Spinal cord (tissue), 10 donors: ENCODE data around the gene TMBIM1. TPM values are rescaled to one million over a fixed set of nuclear protein-coding genes. Genes with fewer than 3 reads are reported as not detected.

Experiments
- DNase-seq, 6 donors: peaks; one replicate each; pipeline versions ENCODE4 v3.0.0 to v3.0.0-alpha.2; 2013 to 2015; ENCODE audit warnings: low spot score in 6 of 6, low read depth in 4 of 6
- H3K27ac ChIP-seq: one replicate; pipeline ENCODE4 v1.5.1; 2013; ENCODE audit warnings: low read depth, low read length, control low read depth
- H3K27me3 ChIP-seq: one replicate; pipeline ENCODE4 v1.6.1; 2013; ENCODE audit warnings: low read length; ENCODE audit not compliant: control insufficient read depth, insufficient read depth
- H3K36me3 ChIP-seq: one replicate; pipeline ENCODE4 v1.6.1; 2013; ENCODE audit warnings: low read length; ENCODE audit not compliant: control insufficient read depth, insufficient read depth
- H3K4me1 ChIP-seq: one replicate; pipeline ENCODE4 v1.6.1; 2013; ENCODE audit warnings: low read length; ENCODE audit not compliant: control insufficient read depth, insufficient read depth
- H3K4me3 ChIP-seq: one replicate; pipeline ENCODE4 v1.5.1; 2013; ENCODE audit warnings: low read depth, low read length, control low read depth
- H3K9me3 ChIP-seq: one replicate; pipeline ENCODE4 v1.6.1; 2013; ENCODE audit warnings: low read length; ENCODE audit not compliant: control insufficient read depth, insufficient read depth
- WGBS: methylation state at CpG from one replicate; pipeline ENCODE4 v1.1.5; 2013; ENCODE audit warnings: missing lambda C conversion rate; ENCODE audit not compliant: insufficient coverage; 5-methylcytosine and 5-hydroxymethylcytosine counted together
- polyA plus RNA-seq, 2 donors: library from polyadenylated mRNA; unstranded; fragments of 120-200 nt; gene quantifications; one replicate each; pipeline ENCODE4 v1.2.1, GENCODE V29; 2013; ENCODE audit not compliant: insufficient read length in 2 of 2
- total RNA-seq, 2 donors: library from RNA; depleted of rRNA in 1 of 2; stranded (reverse); fragments of 120-200 nt in 1 of 2; fragments of >200 nt in 1 of 2; gene quantifications; one replicate each; pipeline versions ENCODE4 v1.2.3 to v1.2.4, GENCODE V29; 2013 to 2014
- donor health status: healthy.

The TMBIM1 gene
- total and polyA plus RNA-seq, 4 donors, result 21.6 to 93.4 (median 42.0) TPM

GRCh38 chr2:218259099-218259961 is 33.0 kb downstream of the TMBIM1 start:
- 80% methylated on average over 12 of the region's 15 CpGs for WGBS
- Histone ChIP-seq H3K9me3 (no peaks in the 10 kb centered on the region), H3K27ac (peak overlapping the region; percentile 17), H3K4me1 (peaks cover 22% of the 10 kb centered on the region), H3K27me3 (no peaks in the 10 kb centered on the region), H3K36me3 (peaks cover 41% of the 10 kb centered on the region), H3K4me3 (no peak overlapping the region)
- no peak for DNase-seq

GRCh38 chr2:218257390-218257981 is 34.8 kb downstream of the TMBIM1 start:
- H3K27me3 ChIP-seq, result no peaks in the 10 kb centered on the region
- H3K9me3 ChIP-seq, result no peaks in the 10 kb centered on the region
- 57% methylated on average over 7 of the region's 8 CpGs for WGBS
- H3K4me1 ChIP-seq, result peaks cover 17% of the 10 kb centered on the region
- H3K4me3 ChIP-seq, result no peak overlapping the region
- no peak for DNase-seq
- H3K27ac ChIP-seq, result no peak overlapping the region
- peaks cover 37% of the 10 kb centered on the region for H3K36me3 ChIP-seq

DNA sequence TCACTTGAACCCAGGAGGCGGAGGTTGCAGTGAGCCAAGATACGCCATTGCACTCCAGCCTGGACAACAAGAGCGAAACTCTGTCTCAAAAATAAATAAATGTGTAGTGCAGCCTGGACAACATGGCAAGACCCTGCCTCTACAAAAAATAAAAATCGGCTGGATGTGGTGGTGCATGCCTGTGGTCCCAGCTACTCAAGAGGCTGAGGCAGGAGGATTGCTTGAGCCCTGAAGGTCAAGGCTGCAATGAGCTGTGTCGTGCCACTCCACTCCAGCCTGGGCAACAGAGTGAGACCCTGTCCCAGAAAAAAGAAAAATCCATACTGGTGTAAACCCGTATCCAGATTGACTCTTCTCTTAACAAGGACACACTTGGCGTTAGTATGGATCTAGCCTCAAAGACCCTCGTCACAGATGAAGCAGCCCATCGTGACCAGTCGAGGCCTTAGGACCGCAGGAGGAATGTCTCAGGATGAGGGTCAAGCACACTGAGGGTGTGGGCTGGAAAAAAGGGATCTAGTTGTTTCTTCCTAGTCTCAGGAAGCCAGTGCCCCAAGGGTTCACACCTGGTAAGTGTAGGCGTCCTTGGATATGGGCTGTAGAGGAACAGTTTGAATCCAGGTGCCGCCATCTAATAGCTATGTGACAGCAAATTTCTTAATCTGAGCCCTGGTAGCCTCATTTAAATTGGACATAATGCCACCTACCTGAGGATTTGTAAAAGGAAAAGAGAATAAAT is 35.5 kb downstream of the TMBIM1 start:
- peaks cover 40% of the 10 kb centered on the region for H3K36me3 ChIP-seq
- no peak overlapping the region for H3K27ac ChIP-seq
- no peak for DNase-seq
- H3K4me3 ChIP-seq, result no peak overlapping the region
- no peaks in the 10 kb centered on the region for H3K9me3 ChIP-seq
- H3K4me1 ChIP-seq, result peaks cover 13% of the 10 kb centered on the region
- 92% methylated on average over 13 of the region's 13 CpGs for WGBS
- no peaks in the 10 kb centered on the region for H3K27me3 ChIP-seq

DNA sequence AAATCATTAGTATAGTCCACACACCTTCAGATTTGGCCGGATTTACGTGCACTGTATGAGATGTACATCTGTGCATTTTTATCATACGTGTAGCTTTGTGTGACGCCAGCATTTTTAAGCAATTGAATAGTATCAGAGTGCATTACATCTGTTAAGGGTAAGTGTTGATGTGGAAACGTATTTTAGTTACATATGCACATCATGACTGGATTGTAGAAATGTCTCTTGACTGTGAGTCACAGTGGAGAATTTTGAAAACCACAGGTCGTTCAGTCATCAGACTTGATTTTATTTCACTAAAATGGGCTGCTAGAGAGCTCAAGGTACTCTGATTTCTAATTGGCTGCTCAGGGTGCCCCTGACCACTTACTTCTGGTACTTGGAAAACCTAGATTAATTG is 36.9 kb downstream of the TMBIM1 start:
- H3K4me1 ChIP-seq, result peaks cover 4% of the 10 kb centered on the region
- DNase-seq, result no peak
- no peaks in the 10 kb centered on the region for H3K9me3 ChIP-seq
- H3K36me3 ChIP-seq, result peaks cover 46% of the 10 kb centered on the region
- WGBS, result 92% methylated on average over 2 of the region's 6 CpGs
- no peak overlapping the region for H3K27ac ChIP-seq
- H3K27me3 ChIP-seq, result no peaks in the 10 kb centered on the region
- no peak overlapping the region for H3K4me3 ChIP-seq

GRCh38 chr2:218253232-218253625 is 39.1 kb downstream of the TMBIM1 start:
- Histone ChIP-seq H3K36me3 (peaks cover 68% of the 10 kb centered on the region), H3K4me1 (no peaks in the 10 kb centered on the region), H3K9me3 (no peaks in the 10 kb centered on the region), H3K4me3 (no peak overlapping the region), H3K27me3 (no peaks in the 10 kb centered on the region), H3K27ac (no peak overlapping the region)
- no peak for DNase-seq
- 93% methylated on average over 5 of the region's 5 CpGs for WGBS

- Histone ChIP-seq H3K4me1 (no peaks in the 10 kb centered on the region), H3K27me3 (no peaks in the 10 kb centered on the region), H3K36me3 (peaks cover 74% of the 10 kb centered on the region), H3K4me3 (no peak overlapping the region), H3K27ac (no peak overlapping the region), H3K9me3 (no peaks in the 10 kb centered on the region)
- no peak for DNase-seq
- 76% methylated on average over 6 of the region's 7 CpGs for WGBS
Measured at GRCh38 chr2:218252509-218253231, 39.6 kb downstream of the TMBIM1 start.

GRCh38 chr2:218249691-218250090 is 42.6 kb downstream of the TMBIM1 start:
- Histone ChIP-seq H3K27me3 (no peaks in the 10 kb centered on the region), H3K27ac (no peak overlapping the region), H3K36me3 (peaks cover 90% of the 10 kb centered on the region), H3K4me3 (no peak overlapping the region), H3K4me1 (no peaks in the 10 kb centered on the region), H3K9me3 (no peaks in the 10 kb centered on the region)
- no peak for DNase-seq
- 95% methylated on average over 13 of the region's 13 CpGs for WGBS

- no peaks in the 10 kb centered on the region for H3K27me3 ChIP-seq
- 92% methylated on average over 2 of the region's 5 CpGs for WGBS
- peaks cover 60% of the 10 kb centered on the region for H3K36me3 ChIP-seq
- no peak for DNase-seq
- no peak overlapping the region for H3K27ac ChIP-seq
- no peak overlapping the region for H3K4me3 ChIP-seq
- no peaks in the 10 kb centered on the region for H3K9me3 ChIP-seq
- no peaks in the 10 kb centered on the region for H3K4me1 ChIP-seq
Measured at GRCh38 chr2:218245214-218245613, 47.1 kb downstream of the TMBIM1 start.

DNA sequence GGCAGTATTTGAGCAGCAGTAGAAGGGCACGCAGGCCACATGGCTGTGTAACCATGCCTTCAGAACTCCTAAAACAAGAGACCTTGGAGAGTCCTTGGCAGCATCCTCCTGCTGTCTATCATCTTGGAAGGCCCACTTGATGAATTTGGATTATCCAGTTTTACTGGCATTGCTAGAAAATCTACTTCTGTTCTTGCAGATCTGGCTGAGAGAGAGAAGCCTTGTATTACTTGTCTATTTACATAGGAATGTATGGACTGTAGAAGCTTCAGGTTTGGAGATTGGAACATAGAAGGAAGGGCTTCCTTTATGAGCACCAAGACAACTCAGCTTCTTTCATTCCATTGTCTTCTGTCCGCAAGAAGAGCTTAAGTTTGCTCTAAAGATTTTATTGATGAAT is 47.6 kb downstream of the TMBIM1 start:
- no peaks in the 10 kb centered on the region for H3K9me3 ChIP-seq
- H3K27me3 ChIP-seq, result no peaks in the 10 kb centered on the region
- H3K27ac ChIP-seq, result no peak overlapping the region
- H3K4me1 ChIP-seq, result no peaks in the 10 kb centered on the region
- no peak overlapping the region for H3K4me3 ChIP-seq
- WGBS, result 88% methylated on average over 1 of the region's 2 CpGs
- no peak for DNase-seq
- peaks cover 60% of the 10 kb centered on the region for H3K36me3 ChIP-seq
